ENCODE results near the gene GALNT9. TPM values are rescaled to one million over a fixed set of nuclear protein-coding genes. Genes with fewer than 3 reads are reported as not detected.

Gene GALNT9
- total and polyA plus RNA-seq, 7 donors = 0.28 to 5.0 (median 2.8) TPM; not detected in 2

GRCh38 chr12:132238488-132238854 lies 90.9 kb downstream of the GALNT9 start:
- DNase-seq = no peak
- Histone ChIP-seq H3K36me3 (no peaks in the 10 kb centered on the region), H3K4me1 (no peaks in the 10 kb centered on the region), H3K27me3 (peaks cover 0 to 11% (median 0%) of the 10 kb centered on the region in 3 donors), H3K9me3 (no peaks in the 10 kb centered on the region), H3K4me3 (no peak overlapping the region), H3K27ac (no peak overlapping the region)
- intact Hi-C loops (cut with DNase I) = no loop called here
- TF ChIP-seq POLR2AphosphoS5 (IDR thresholded peaks at IDR 0.05) (no peak), POLR2A (IDR thresholded peaks at IDR 0.05) (no peak), EP300 (IDR thresholded peaks at IDR 0.05) (no peak), CTCF (IDR thresholded peaks at IDR 0.05) (no peak)
- 59 to 81% methylated on average over 9 of the region's 9 CpGs for WGBS, 2 donors

- no peak overlapping the region for H3K27ac ChIP-seq
- no peak for TF ChIP-seq POLR2AphosphoS5 (IDR thresholded peaks at IDR 0.05)
- TF ChIP-seq POLR2A (IDR thresholded peaks at IDR 0.05) = no peak
- TF ChIP-seq CTCF (IDR thresholded peaks at IDR 0.05) = no peak
- TF ChIP-seq EP300 (IDR thresholded peaks at IDR 0.05) = no peak
- no peak overlapping the region for H3K4me3 ChIP-seq
- 81 to 87% methylated on average over 33 of the region's 33 CpGs for WGBS, 2 donors
- H3K9me3 ChIP-seq = no peaks in the 10 kb centered on the region
- peak; percentile 44 for DNase-seq
- no peaks in the 10 kb centered on the region for H3K4me1 ChIP-seq
- H3K27me3 ChIP-seq = peaks cover 0 to 11% (median 0%) of the 10 kb centered on the region in 3 donors
- no peaks in the 10 kb centered on the region for H3K36me3 ChIP-seq
- intact Hi-C loops (cut with DNase I) = no loop called here
These were observed 91.5 kb downstream of the GALNT9 start for GRCh38 chr12:132237772-132238487.

GRCh38 chr12:132236930-132237771 lies 92.2 kb downstream of the GALNT9 start:
- DNase-seq = peak; percentile 54
- 78 to 85% methylated on average over 14 of the region's 14 CpGs for WGBS, 2 donors
- TF ChIP-seq POLR2A (IDR thresholded peaks at IDR 0.05) = no peak

GRCh38 chr12:132236129-132236929 lies 93.1 kb downstream of the GALNT9 start:
- WGBS, 2 donors = 81 to 87% methylated on average over 31 of the region's 31 CpGs
- H3K27ac ChIP-seq = no peak overlapping the region
- H3K36me3 ChIP-seq = no peaks in the 10 kb centered on the region
- H3K4me1 ChIP-seq = no peaks in the 10 kb centered on the region
- peaks cover 0 to 11% (median 0%) of the 10 kb centered on the region in 3 donors for H3K27me3 ChIP-seq
- intact Hi-C loops (cut with DNase I) = no loop called here
- TF ChIP-seq CTCF (IDR thresholded peaks at IDR 0.05) (no peak), POLR2A (IDR thresholded peaks at IDR 0.05) (no peak), POLR2AphosphoS5 (IDR thresholded peaks at IDR 0.05) (no peak), EP300 (IDR thresholded peaks at IDR 0.05) (no peak)
- H3K9me3 ChIP-seq = no peaks in the 10 kb centered on the region
- H3K4me3 ChIP-seq = no peak overlapping the region
- peak; percentile 44 for DNase-seq

More at GRCh38 chr12:132236930-132237771, 92.2 kb downstream of the GALNT9 start:
- H3K27ac ChIP-seq = no peak overlapping the region
- H3K27me3 ChIP-seq = peaks cover 0 to 11% (median 0%) of the 10 kb centered on the region in 3 donors
- intact Hi-C loops (cut with DNase I) = no loop called here
- H3K4me1 ChIP-seq = no peaks in the 10 kb centered on the region
- H3K9me3 ChIP-seq = no peaks in the 10 kb centered on the region
- H3K4me3 ChIP-seq = no peak overlapping the region
- no peaks in the 10 kb centered on the region for H3K36me3 ChIP-seq

Measured in sigmoid colon (tissue), 7 donors.